GM21717 (cell line): Measurements from ENCODE around the gene PPFIA2.
A peak's percentile ranks its signal among the peaks of the same experiment; 100 is the strongest.
"Not testable (repeated sequence)": the region's sequence is repeated elsewhere in the genome, so short reads cannot be mapped to it uniquely, and the experiment has no call there.

Source experiments
- ATAC-seq: cut with Tn5 transposase; IDR thresholded peaks from one replicate; pipeline ENCODE4 v1.9.1; 2021; ENCODE audit warnings: mild to moderate bottlenecking, moderate library complexity; ENCODE audit not compliant: unreplicated experiment

PPFIA2 gene

GRCh38 chr12:81670759-81671158, 88.4 kb downstream of the PPFIA2 start:
- no peak for ATAC-seq

DNA sequence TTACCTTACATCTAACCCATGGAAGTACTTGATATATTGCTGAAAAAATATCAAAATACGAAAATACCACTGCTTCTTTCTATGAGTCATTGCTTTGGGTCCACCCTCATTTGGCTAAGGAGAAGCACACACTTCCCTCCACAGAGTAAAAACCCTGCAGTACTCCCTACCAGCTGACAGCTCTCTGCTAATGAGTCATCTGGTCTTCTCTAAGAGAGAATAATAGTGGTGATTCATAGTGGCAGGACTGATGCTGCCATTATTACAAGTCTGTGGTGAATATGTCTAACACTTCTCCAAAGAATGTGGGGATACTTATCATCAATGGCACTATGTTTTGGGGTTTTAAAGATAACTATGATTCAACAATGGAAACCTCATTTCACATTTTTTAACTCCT, 90.7 kb downstream of the PPFIA2 start:
- peak; percentile 97 for ATAC-seq

DNA sequence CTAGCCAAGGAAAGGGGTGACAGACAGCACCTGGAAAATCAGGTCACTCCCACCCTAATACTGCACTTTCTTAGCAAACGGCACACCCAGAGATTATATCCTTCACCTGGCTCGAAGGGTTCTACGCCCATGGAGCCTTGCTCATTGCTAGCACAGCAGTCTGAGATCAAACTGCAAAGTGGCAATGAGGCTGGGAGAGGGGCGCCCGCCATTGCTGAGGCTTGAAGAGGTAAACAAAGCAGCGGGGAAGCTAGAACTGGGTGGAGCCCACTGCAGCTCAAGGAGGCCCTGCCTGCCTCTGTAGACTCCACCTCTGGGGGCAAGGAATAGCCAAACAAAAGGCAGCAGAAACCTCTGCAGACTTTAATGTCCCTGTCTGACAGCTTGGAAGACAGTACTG, 99.8 kb downstream of the PPFIA2 start:
- not testable (repeated sequence) for ATAC-seq

DNA sequence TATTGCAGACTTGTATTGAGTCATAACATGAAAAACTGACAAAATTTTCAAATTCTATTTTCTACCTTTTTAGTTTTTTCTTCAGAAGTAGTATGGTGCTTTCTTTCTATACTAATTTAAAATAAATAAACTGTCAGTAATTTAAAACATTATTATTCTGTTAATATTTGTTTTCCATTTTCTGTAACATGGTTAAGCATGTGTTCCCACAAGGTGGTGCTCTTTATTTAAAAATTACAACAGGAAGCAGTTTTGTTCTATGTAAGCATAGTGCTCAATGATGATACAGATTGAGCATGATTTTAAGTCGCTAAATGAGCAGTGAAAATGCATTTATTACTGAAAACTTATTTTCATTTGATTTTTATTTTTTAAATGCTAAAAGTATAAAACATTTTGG, 114.6 kb downstream of the PPFIA2 start:
- no peak for ATAC-seq

DNA sequence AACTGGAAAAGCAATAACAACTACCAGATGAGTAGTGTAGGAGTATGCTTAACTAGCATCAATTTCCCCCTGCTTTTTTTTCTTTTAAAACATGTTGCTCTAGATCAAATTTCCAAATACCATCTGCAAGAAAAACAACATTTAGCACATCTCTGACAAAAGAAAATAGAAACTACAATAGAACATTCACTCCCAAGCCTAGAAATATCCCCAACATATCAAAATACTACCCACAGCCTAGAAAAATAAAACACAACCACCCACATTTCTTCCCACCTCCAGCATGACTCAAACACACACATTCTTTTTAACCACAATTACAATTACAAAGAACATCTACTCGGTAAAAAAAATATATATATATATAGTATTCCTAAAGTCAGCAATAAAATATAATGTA, 120.0 kb downstream of the PPFIA2 start:
- ATAC-seq = no peak

GRCh38 chr12:81633127-81633526, 126.0 kb downstream of the PPFIA2 start:
- no peak for ATAC-seq

- ATAC-seq = no peak
Measured at GRCh38 chr12:81627336-81628189, 131.6 kb downstream of the PPFIA2 start.

DNA sequence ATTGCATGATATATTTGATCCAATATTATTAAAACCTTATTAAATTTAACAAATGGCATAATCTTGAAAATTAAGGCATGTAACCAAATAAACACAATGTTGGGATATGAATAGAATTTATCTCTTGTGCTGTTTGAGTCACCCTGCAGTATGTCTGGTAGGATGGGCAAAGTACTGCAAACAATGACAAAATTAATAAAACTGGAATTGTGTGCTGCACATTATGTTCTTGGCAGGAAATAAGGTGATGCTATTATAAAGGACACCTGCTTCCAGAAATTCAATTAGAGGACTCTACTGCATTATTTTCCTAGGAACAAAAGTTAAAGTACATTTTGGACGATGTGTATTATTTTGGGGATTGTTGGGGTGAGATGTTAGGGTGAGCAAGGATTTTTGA, 132.7 kb downstream of the PPFIA2 start:
- ATAC-seq = no peak

GRCh38 chr12:81617915-81618314, 141.2 kb downstream of the PPFIA2 start:
- no peak for ATAC-seq

DNA sequence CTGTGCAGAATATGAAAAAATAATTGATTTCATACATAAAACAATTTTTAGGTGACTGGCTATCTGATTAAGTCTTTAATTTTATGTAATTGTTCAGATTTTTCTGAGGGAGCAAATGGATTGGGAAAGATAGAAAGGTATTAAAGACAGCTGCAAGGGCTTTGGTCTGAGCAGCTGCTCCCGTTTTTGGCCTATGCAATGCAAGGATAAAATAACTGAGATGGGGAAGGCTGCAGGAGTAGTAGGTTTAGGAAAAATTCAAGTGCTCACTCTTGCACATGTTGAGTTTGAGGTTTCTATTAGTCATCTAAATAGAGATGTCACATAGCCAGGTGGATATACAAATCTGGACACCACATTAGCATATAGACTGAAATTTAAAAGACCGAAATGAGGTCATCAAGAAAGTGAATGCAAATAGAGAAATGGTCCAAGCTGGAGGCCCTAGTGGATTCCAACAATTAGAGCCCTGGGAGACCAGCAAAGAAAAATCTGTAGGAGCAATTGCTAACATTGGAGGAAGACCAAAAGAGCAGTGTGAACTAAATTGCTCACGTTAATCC, 144.0 kb downstream of the PPFIA2 start:
- no peak for ATAC-seq

- ATAC-seq = peak; percentile 67
Measured at GRCh38 chr12:81610955-81611889, 147.9 kb downstream of the PPFIA2 start.

- ATAC-seq = no peak
Measured at GRCh38 chr12:81597928-81598604, 161.1 kb downstream of the PPFIA2 start.

- no peak for ATAC-seq
Measured at GRCh38 chr12:81596558-81596957, 162.6 kb downstream of the PPFIA2 start.

- no peak for ATAC-seq
Measured at GRCh38 chr12:81591256-81591655, 167.9 kb downstream of the PPFIA2 start.

DNA sequence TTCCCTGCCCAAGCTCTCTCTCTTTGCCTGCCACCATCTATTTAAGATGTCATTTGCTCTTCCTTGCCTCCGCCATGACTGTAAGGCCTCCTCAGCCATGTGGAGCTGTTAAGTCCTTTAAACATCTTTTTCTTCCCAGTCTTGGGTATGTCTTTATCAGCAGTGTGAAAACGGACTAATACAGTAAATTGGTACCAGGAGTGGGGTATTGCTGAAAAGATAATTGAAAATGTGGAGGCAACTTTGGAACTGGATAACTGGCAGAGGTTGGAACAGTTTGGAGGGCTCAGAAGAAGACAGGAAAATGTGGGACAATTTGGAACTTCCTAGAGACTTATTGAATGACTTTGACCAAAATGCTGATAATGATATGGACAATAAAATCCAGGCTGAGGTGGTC, 168.4 kb downstream of the PPFIA2 start:
- ATAC-seq = not testable (repeated sequence)

GRCh38 chr12:81588235-81589008, 170.7 kb downstream of the PPFIA2 start:
- ATAC-seq = no peak

DNA sequence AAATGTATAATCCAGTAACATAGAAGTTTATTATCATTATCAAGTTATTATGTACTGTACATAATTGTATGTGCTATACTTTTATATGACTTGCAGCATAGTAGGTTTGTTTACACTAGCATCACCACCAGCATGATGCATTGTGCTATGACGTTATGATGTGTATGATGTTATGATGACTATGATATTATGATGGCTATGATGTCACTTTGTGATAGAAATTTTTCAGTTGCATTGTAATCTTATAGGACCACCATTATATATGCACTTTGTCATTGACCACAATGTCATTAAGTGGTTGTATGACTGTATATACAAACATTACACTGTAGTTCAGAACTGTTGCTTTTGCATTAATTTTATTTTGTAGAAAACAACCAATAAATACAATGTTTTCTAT, 173.4 kb downstream of the PPFIA2 start:
- no peak for ATAC-seq

- ATAC-seq = no peak
Measured at GRCh38 chr12:81573228-81573627, 185.9 kb downstream of the PPFIA2 start.

DNA sequence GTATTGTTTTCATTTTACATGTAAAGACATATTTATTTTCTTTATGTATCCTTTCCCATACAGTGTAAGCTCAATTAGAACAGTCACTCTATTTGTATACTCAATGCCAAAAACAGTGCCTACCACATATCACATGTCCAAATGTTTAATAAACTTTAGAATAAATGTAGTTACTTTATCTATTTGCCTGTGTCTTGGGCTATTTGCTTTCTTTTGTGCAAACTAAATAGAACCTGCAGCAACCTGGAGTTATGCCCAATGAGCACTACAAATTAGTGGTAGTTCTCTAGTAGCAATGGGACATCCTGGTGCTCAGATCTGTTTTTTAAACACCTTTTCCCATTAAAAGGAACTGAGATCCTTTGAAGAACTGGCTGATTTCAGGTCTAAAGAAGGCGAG, 186.7 kb downstream of the PPFIA2 start:
- ATAC-seq = no peak

GRCh38 chr12:81570234-81570633, 188.9 kb downstream of the PPFIA2 start:
- ATAC-seq = no peak
